Activated naive CD8-positive, alpha-beta T cell (primary cell): ENCODE data around the gene SKAP1.
A peak's percentile ranks its signal among the peaks of the same experiment; 100 is the strongest.
"Not testable (repeated sequence)": the region's sequence is repeated elsewhere in the genome, so short reads cannot be mapped to it uniquely, and the experiment has no call there.

Source experiments
- H3K27ac Mint-ChIP-seq: one replicate; pipeline ENCODE4 v1.8.0; 2021; ENCODE audit warnings: mixed read lengths
- H3K27me3 Mint-ChIP-seq: one replicate; pipeline ENCODE4 v1.8.0; 2021; ENCODE audit warnings: mixed read lengths
- H3K36me3 Mint-ChIP-seq: one replicate; pipeline ENCODE4 v1.8.0; 2021; ENCODE audit warnings: mixed read lengths
- H3K4me1 Mint-ChIP-seq: one replicate; pipeline ENCODE4 v1.8.0; 2021; ENCODE audit warnings: low read depth, mixed read lengths
- H3K4me3 Mint-ChIP-seq: one replicate; pipeline ENCODE4 v1.8.0; 2021; ENCODE audit warnings: mild to moderate bottlenecking, mixed read lengths
- H3K9me3 Mint-ChIP-seq: one replicate; pipeline ENCODE4 v1.8.0; 2021; ENCODE audit warnings: low read depth, mixed read lengths

The SKAP1 gene

DNA sequence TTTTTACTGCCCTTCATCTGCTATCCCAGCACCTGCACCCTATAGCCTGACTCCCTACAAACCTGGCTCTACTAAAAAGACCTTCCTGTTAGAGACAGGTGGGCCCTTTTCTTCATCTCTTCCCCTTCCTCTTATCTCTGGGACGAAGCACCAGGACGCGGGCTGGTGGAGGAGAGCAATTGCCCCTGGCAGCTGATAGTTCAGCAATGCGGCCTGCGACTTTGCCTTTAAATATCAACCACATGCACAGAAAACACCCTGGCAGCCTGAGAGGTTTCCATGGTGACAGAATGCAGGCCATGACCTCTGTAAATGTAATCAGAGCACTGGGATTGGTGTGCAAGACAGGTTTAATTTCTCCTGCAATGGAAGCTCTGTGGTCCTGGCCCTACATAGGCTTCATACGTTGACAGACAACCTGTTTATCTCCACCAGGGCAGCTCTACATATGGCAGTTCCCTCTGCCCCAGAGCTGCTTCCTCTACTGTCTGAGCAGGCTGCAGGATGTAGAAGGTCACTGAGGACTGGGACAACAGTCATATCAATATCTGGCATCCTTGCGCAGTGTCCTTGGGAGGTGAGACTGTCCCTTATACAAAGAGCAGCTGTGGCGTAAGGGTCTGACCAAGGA is 10.0 kb upstream of the SKAP1 start:
- Mint-ChIP-seq H3K4me3 (peak overlapping the region; percentile 68), H3K9me3 (peaks cover 7% of the 10 kb centered on the region), H3K27ac (peak overlapping the region; percentile 97), H3K4me1 (peaks cover 92% of the 10 kb centered on the region), H3K27me3 (no peaks in the 10 kb centered on the region), H3K36me3 (no peaks in the 10 kb centered on the region)

DNA sequence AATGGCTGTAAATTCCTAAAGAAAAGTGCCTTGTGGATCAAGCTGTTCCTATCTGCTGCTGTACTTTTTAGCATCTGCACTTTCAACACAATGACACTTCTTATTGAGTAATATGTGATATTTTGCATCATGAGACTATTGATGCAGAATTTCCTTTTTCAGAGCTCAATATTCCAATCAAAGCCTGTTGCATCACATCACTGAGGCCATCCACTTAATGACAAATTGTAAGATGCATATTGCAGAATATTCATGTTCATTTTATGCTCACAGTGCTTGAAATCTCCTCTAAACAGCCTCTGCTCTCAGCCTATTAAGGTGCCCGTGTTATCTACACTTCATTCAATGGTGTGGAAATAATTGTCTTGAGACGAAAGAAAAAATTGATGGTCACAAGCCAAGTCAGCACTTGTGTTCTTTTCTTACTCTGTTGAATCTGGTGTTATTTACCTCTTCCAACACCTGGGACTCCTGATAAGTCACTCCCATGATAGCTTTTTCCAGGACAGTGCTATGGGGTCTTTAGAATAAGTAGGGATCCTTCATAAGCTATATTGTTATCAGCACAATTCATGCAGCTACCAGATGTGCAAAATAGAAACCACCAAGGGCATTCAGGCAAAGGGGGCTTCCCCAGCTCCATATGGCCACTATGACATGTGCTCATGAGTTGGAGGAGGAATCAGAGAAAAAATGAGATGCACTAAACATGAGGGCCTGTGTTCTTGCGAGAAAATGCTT is 9.3 kb upstream of the SKAP1 start:
- H3K27ac Mint-ChIP-seq = peak overlapping the region; percentile 97
- H3K27me3 Mint-ChIP-seq = no peaks in the 10 kb centered on the region
- H3K4me1 Mint-ChIP-seq = peaks cover 90% of the 10 kb centered on the region
- peaks cover 7% of the 10 kb centered on the region for H3K9me3 Mint-ChIP-seq
- H3K4me3 Mint-ChIP-seq = peak overlapping the region; percentile 68
- no peaks in the 10 kb centered on the region for H3K36me3 Mint-ChIP-seq

DNA sequence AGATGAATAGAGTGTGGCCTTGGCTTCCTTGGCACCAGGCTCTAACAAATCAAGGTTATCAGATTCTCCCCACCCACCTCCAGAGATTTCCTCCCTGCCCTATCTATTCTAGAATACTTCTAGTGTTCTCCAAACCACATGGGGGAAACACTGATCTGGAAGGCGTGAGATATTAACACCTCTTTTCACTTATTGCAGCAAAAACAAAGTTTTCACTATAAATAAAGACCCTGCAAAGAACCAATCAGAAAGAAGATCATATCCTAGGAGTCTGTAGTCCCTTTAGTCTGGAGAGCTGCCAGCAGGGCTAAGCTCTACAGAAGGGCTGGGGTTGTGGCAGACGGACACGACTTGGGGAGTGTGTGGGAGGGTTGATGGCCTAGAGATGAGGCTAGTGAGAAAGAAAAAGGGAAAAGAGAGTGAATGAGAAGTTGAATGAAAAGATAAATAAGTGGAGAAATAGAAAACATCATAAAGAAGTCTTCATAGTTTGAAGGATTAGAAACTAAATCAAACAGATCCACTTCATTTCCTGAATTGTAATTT is 8.6 kb upstream of the SKAP1 start:
- Mint-ChIP-seq H3K36me3 (no peaks in the 10 kb centered on the region), H3K9me3 (peaks cover 7% of the 10 kb centered on the region), H3K27ac (peak overlapping the region; percentile 79), H3K27me3 (no peaks in the 10 kb centered on the region), H3K4me3 (peak overlapping the region; percentile 38), H3K4me1 (peaks cover 85% of the 10 kb centered on the region)

DNA sequence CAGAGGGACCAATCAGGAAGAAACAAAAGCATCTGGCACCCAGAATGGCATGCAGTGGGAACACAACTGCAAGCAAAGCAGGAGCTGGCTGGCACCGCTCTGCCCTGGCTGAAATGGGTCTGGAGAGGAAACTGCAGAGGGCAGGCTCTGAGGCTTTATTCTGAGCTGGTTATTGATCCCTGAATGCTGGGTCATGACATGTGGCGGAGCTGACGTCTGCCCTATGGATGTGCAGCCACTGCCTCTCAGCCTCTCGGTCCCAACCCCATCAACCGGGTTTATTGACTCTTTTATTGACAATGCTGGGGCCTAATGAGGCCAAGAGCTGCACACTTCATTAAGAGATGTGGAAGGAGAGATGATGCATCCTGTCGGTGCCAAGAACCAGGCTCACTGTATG is 3.9 kb upstream of the SKAP1 start:
- no peaks in the 10 kb centered on the region for H3K36me3 Mint-ChIP-seq
- H3K4me3 Mint-ChIP-seq = no peak overlapping the region
- no peak overlapping the region for H3K27ac Mint-ChIP-seq
- H3K4me1 Mint-ChIP-seq = peaks cover 79% of the 10 kb centered on the region
- no peaks in the 10 kb centered on the region for H3K9me3 Mint-ChIP-seq
- no peaks in the 10 kb centered on the region for H3K27me3 Mint-ChIP-seq

DNA sequence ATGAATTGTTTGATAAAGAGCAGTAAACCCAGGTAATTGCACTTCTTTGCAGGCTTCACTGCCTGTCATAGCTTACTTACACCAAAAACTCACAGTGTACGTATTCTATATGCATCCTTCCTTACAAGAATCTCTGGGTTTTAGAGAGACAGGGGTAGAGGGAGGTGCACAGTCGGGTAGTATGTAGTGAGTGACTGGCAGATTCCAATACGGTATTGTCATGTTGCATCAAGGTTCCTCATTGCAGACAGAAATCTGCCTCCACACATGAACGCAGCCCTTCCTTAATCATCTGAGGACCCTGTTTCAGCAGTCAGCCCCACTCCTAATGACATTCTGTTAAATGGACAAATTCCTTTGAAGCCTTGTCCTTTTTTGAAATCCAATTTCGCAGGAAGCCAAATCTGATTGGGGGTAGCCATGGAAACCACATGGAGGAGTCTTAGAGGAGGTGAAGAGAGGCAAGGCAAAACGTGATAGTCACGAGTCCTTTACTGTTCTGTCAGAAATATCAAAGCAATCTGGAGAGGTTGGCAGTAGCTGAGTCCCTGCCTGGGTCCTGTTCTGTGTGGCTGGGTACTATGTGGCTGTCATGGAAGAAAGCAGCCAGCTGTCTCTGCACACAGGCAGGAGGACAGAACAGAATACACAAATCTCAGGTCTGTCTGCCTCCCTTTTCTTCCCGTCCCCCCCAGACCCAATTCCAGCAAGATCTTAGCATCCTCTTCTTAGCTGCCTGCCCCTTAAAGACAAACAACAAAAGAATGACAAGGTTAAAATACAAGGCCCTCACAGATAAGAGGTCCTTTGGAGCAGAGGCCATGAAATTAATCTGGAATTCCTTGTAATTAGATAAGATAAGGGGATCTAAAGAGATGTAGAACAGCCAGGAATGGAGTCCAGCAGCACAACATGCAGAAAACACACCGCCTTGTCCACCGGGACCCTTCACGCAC is 3.1 kb upstream of the SKAP1 start:
- Mint-ChIP-seq H3K27ac (no peak overlapping the region), H3K9me3 (no peaks in the 10 kb centered on the region), H3K4me1 (peaks cover 79% of the 10 kb centered on the region), H3K4me3 (no peak overlapping the region), H3K36me3 (no peaks in the 10 kb centered on the region), H3K27me3 (no peaks in the 10 kb centered on the region)

DNA sequence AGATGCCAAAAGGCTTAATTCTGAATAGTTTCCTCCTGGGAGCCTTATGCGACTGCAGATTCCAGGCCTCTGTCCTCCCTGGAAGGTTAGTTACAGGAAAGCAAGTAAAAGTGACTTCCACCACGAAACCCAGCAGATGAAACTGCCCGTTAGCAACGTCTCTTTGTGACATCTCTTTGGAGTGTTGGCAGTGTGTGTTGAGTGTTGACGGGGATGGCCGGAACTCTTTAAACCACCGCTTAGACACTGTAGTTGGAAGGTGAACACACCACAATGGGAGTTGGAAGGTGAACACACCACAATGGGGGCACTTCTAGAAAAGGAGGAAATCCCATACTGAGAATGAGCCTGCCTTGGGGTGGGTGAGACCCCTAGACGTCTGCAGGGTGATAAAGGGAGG is 858 bp downstream of the SKAP1 start:
- peak overlapping the region; percentile 98 for H3K4me3 Mint-ChIP-seq
- H3K27me3 Mint-ChIP-seq = no peaks in the 10 kb centered on the region
- H3K9me3 Mint-ChIP-seq = no peaks in the 10 kb centered on the region
- H3K36me3 Mint-ChIP-seq = no peaks in the 10 kb centered on the region
- H3K4me1 Mint-ChIP-seq = peaks cover 82% of the 10 kb centered on the region
- H3K27ac Mint-ChIP-seq = peak overlapping the region; percentile 98

DNA sequence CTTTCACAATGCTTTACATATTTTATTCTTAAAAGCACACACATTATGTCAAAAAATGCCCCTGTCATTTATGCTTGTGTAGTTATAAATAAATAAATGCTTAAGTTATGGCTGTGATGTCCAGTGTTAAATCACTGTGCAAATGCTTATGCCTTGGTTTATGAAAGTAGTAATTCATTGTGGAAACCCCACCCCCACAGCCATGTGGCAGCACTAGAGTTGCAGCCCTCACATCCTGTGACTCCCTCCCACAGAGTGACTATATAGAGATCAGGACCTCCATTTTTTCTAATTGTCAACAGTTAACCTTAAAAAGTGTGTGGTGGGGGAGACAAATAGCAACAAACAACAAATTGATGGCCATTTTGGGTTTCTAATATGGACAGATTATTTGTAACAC is 2.4 kb downstream of the SKAP1 start:
- Mint-ChIP-seq H3K4me3 (peak overlapping the region; percentile 98), H3K36me3 (no peaks in the 10 kb centered on the region), H3K27me3 (no peaks in the 10 kb centered on the region), H3K4me1 (peaks cover 87% of the 10 kb centered on the region), H3K9me3 (no peaks in the 10 kb centered on the region), H3K27ac (peak overlapping the region; percentile 98)

DNA sequence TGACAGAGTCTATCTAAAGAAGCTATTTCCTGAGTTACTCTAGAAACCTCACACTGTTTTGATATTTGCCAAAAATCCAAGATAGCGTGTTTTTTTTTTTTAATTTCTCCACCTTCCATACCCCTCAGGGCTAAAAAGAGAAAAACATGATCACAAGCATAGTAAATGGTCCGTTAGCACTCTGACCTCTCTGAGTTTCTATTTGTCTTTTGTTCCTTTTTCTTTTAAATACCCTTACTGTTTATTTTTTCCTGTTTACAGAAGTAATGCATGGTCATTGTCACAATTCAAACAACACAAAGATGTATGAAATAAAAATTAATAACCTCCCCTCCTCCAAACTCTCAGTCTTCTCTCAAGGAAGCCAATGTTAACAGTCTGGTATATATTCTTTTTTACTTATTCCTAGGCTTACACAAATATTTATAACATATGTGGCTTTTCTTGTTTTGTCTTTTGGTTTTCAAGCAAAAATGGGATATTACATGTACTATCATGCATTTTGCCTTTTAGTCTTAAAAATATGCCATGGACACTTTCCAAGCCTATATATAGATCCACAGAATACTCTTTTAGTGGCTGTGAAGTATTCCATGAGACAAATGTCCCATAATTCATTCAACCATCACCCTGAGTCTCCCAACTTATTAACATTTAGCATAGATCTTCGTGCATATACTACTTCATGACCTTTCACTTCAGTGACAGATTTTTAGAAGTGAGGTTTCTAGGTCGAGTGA is 3.1 kb downstream of the SKAP1 start:
- H3K36me3 Mint-ChIP-seq = no peaks in the 10 kb centered on the region
- peak overlapping the region; percentile 98 for H3K4me3 Mint-ChIP-seq
- no peaks in the 10 kb centered on the region for H3K27me3 Mint-ChIP-seq
- H3K4me1 Mint-ChIP-seq = peaks cover 91% of the 10 kb centered on the region
- H3K27ac Mint-ChIP-seq = peak overlapping the region; percentile 98
- no peaks in the 10 kb centered on the region for H3K9me3 Mint-ChIP-seq

DNA sequence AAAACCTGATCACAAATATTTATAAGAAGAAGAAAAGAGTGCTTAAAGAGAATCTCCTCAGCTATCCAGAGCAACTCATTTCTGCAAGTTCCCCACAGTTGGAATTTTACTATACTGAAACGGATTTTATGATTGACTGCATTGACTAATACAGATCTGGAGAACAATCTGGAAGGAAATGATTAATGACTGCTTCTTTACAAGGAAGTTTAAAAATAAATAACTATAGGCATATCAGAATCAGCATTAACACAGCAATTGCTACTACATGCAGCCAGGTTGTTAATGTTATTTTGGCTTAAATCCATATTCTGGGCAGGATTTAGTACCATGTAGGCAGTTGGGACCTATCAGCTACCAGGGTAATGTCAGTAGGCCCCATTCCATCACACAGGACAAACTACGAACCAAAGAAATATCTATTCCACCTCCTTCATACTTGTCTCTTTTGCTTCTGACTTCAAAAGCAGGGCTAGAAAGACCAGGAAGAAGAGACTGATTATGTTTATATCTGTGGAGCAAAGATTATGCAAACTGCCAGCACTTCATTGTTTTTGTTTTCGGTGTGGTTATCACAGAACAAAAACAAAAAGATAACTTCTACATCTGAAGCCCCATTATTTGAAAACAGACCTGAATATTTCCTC is 3.9 kb downstream of the SKAP1 start:
- Mint-ChIP-seq H3K9me3 (no peaks in the 10 kb centered on the region), H3K27me3 (no peaks in the 10 kb centered on the region), H3K4me3 (peak overlapping the region; percentile 98), H3K36me3 (no peaks in the 10 kb centered on the region), H3K27ac (peak overlapping the region; percentile 98), H3K4me1 (peaks cover 90% of the 10 kb centered on the region)

DNA sequence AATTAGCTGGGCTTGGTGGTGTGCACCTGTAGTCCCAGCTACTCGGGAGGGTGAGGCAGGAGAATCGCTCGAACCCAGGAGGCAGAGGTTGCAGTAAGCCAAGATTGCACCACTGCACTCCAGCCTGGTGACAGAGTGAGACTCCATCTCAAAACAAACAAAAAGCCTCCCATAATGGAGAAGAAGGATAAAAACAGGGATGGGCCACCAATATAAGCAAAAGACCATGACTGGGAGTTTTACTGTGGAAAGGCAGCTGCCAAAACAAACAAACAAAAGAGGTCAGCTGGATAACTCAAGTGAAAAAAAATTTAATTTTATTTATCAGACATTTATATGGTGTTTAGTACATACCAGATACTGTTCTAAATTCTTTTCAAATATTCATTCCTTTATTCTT is 8.0 kb downstream of the SKAP1 start:
- not testable (repeated sequence) for H3K36me3 Mint-ChIP-seq, H3K27ac Mint-ChIP-seq, H3K27me3 Mint-ChIP-seq, H3K4me3 Mint-ChIP-seq, H3K9me3 Mint-ChIP-seq
- H3K4me1 Mint-ChIP-seq = peaks cover 82% of the 10 kb centered on the region

DNA sequence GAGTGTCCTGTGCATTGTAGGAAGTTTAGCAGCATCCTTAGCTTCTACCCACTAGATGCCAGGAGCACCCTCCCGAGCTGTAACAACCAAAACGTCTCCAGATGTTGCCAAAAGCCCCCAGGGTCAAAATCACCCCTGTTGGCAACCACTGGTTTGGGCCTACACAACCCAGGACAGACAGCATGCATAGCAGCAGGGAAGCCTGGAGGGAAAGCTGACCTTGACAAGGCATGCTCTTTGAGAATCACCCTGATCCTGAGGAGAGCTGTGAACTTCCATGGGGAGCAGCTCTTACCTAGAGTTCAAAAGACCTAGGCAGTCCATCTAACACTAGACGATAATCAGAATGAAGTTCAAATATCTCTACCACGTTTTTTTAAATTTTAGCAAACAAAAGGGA is 9.2 kb downstream of the SKAP1 start:
- Mint-ChIP-seq H3K27me3 (no peaks in the 10 kb centered on the region), H3K9me3 (no peaks in the 10 kb centered on the region), H3K27ac (peak overlapping the region; percentile 70), H3K4me1 (peaks cover 82% of the 10 kb centered on the region), H3K36me3 (no peaks in the 10 kb centered on the region), H3K4me3 (no peak overlapping the region)

DNA sequence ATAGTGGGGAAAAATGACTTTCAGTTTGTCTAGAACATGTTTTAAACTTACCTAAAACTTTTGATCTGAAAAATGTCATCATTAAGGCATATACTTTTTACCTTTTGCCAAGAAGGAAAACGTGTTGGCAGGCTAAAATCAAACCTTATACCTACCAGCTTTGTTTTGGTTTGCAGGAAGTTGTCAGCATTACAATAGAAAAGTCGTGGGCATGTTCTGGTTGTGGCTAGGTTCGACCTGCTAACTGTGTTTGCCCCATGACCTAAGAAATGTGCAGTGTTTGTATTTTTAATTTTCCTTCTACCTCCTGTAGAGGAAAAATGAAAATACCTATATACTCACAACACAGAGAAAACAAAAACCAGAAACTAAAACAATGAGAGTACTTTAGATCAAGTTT is 13.0 kb downstream of the SKAP1 start:
- peaks cover 83% of the 10 kb centered on the region for H3K4me1 Mint-ChIP-seq

DNA sequence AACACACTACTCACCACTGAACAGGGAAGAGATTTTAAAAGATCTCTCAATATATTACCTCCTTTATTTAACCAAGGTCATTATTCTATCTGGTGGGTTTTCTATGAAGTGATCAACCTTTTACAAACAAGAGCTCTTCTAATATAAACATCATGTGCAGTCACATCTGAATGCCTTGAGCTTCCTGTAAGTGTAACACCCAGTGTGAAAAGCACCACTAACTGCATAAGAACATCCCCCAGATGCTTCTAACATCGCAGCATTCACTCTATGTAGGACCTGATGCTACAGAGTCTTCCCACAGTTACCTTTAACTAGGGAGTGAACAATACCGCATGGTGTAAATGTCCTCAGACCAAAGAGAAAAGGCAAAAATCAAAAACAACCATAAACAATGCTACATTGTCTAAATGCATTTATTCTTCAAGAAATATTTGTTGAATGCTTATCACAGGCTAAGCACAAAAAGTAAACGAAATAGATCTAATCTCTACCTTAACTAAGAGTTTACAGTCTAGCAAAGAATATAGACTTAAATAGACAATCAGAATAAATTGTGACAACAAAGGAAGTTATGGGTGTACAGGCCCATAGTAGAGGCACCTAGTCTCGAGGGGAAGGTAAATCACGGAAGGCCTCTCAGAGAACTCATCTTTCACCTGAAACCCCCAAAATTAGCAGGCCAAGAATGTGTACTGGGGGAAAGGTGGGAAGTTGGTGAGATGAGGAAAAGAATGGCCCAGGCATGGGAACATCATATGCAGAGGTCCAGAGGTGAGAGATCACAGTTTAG is 16.2 kb downstream of the SKAP1 start:
- Mint-ChIP-seq H3K4me1 (peaks cover 86% of the 10 kb centered on the region), H3K9me3 (no peaks in the 10 kb centered on the region), H3K27me3 (no peaks in the 10 kb centered on the region), H3K27ac (peak overlapping the region; percentile 95), H3K4me3 (peak overlapping the region; percentile 62), H3K36me3 (peaks cover 10% of the 10 kb centered on the region)

More for the DNA sequence above, 13.0 kb downstream of the SKAP1 start:
- Mint-ChIP-seq H3K9me3 (no peaks in the 10 kb centered on the region), H3K36me3 (no peaks in the 10 kb centered on the region), H3K27me3 (no peaks in the 10 kb centered on the region), H3K4me3 (peak overlapping the region; percentile 61), H3K27ac (peak overlapping the region; percentile 95)
